ENCODE data around the gene TMEM60.

GRCh38 chr7:77791956-77792355 is 6.3 kb downstream of the TMEM60 start:
- TF ChIP-seq, protein P1, sequence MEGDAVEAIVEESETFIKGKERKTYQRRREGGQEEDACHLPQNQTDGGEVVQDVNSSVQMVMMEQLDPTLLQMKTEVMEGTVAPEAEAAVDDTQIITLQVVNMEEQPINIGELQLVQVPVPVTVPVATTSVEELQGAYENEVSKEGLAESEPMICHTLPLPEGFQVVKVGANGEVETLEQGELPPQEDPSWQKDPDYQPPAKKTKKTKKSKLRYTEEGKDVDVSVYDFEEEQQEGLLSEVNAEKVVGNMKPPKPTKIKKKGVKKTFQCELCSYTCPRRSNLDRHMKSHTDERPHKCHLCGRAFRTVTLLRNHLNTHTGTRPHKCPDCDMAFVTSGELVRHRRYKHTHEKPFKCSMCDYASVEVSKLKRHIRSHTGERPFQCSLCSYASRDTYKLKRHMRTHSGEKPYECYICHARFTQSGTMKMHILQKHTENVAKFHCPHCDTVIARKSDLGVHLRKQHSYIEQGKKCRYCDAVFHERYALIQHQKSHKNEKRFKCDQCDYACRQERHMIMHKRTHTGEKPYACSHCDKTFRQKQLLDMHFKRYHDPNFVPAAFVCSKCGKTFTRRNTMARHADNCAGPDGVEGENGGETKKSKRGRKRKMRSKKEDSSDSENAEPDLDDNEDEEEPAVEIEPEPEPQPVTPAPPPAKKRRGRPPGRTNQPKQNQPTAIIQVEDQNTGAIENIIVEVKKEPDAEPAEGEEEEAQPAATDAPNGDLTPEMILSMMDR (IDR thresholded peaks at IDR 0.05; ENCODE audit: extremely low read depth in 1 of 2, insufficient read depth in 1 of 2, low read depth in 1 of 2, low read length in 2 of 2): no peak
- no peak for TF ChIP-seq POLR2AphosphoS5 (IDR thresholded peaks at IDR 0.05; ENCODE audit: insufficient read depth, low read depth, low read length)
- TF ChIP-seq MAX (IDR thresholded peaks at IDR 0.05; ENCODE audit: insufficient read depth, insufficient read length): no peak
- TF ChIP-seq FOS (IDR thresholded peaks at IDR 0.05; ENCODE audit: borderline replicate concordance, insufficient read depth, low read length): no peak
- TF ChIP-seq EZH2 (IDR thresholded peaks at IDR 0.05; ENCODE audit: borderline replicate concordance, low read depth, low read length, severe bottlenecking): no peak
